Smooth muscle cell of the brain vasculature (primary cell): ENCODE data around the gene CD300A.

Source experiments
- DNase-seq: peaks from one replicate; pipeline ENCODE4 v3.0.0-alpha.2; 2012; ENCODE audit warnings: low read depth, low spot score

CD300A gene

GRCh38 chr17:74454197-74455024, 12.0 kb upstream of the CD300A start:
- peak; percentile 13 for DNase-seq

GRCh38 chr17:74455025-74455545, 11.3 kb upstream of the CD300A start:
- DNase-seq = no peak

DNA sequence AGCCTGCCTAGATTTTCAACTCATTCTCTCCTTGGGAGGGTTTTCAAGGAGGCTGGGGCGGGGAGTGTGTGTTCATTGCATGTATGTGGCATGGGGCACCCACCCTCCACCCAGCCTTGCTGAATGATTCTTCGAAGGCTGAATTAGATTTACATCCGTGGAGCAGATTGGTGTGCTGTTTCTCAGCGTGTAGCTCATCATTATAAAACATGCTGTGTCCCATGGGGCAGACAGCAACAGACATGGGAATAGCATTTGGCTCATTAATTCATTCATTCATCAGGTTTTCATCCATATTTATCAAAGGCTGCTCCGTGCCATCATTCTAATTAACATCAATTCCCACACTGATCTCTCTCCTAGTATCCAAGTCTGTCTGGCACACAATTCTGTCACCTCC, 10.6 kb upstream of the CD300A start:
- no peak for DNase-seq

DNA sequence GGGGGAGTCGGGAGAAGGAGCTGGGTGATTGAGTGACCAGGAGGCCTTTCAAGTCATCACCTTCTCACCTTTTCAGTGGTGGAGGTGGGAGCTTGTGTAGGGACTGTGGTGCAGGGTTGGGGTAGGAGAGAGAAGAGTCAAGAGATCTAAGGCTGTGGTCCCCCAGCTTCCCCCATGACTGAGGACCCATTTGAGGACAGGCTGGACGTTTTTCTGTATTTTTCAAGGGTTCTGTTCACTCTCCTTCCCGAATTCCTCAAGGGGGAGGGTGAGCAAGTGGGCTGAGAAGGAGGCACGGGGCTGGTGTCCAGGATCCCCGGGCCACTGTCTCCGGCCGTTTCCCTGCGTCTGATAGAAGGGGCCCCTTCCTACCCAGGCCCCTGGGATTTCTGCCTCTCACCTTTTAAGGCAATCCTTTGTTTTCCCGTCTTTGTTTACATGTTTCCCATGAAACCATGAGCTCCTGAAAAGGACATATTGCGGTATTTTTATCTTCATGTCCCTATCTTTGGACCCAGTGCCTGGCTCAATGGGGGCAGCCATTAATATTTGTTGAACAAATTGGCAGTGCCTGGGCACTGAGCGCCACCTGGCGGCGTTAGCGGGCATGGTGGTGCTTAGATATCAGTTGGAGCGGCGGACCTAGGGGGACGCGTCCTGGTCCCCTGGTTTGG, 9.2 kb upstream of the CD300A start:
- peak; percentile 18 for DNase-seq

- DNase-seq = no peak
Measured at GRCh38 chr17:74457820-74458166, 8.6 kb upstream of the CD300A start.

DNA sequence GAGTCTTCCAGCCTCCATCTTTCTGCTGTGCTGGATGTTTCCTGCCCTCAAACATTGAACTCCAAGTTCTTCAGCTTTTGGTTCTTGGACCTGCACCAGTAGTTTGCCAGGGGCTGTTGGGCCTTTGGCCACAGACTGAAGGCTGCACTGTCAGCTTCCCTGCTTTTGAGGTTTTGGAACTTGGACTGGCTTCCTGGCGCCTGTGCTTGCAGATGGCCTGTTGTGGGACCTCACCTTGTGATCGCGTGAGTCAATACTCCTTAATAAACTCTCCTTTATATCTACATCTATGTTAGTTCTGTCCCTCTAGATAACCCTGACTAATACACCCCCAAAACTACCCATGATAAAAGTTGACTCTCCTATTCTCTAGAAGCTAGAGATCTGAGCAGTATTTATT, 7.6 kb upstream of the CD300A start:
- DNase-seq = no peak

- no peak for DNase-seq
Measured at GRCh38 chr17:74459622-74460021, 6.8 kb upstream of the CD300A start.

DNA sequence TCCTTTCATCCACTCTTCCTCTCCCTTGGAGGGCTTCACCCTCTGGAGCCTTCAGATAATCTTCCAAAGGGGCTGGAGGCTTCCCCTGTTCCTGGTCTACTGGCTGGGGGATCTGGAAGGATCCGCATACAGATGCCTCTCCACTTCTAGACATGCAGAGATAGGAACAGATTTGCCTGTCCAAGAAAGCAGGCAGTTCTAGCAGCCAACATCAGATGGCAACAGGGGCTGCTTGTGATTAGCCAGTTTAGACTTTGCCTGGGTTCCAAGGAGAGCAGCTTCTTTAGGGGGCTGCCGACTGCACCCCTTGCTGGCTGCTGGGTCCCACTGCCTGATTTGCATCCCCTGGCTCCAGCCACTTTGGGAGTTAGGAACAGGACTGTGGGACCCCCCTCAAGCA, 6.2 kb upstream of the CD300A start:
- no peak for DNase-seq

- no peak for DNase-seq
Measured at GRCh38 chr17:74460996-74461395, 5.4 kb upstream of the CD300A start.

DNA sequence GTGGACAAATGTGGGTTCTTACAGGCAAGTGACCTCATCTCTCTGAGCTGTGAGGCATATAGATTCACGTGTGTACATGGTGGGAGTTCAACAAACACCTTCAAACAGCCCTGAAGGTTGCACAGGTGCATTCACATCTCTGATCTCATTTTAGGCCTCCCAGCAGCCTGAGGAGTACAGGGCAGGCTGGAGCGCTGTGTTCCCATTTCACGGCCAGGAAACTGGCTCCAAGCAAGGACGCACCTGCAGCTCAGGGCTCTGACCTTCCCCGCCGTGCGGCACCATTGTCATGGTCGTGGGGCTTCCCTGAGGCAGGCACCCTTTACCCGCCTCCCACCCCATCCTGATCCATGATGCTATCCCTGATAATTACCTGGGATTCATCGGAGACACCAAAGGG, 4.8 kb upstream of the CD300A start:
- DNase-seq = no peak

DNA sequence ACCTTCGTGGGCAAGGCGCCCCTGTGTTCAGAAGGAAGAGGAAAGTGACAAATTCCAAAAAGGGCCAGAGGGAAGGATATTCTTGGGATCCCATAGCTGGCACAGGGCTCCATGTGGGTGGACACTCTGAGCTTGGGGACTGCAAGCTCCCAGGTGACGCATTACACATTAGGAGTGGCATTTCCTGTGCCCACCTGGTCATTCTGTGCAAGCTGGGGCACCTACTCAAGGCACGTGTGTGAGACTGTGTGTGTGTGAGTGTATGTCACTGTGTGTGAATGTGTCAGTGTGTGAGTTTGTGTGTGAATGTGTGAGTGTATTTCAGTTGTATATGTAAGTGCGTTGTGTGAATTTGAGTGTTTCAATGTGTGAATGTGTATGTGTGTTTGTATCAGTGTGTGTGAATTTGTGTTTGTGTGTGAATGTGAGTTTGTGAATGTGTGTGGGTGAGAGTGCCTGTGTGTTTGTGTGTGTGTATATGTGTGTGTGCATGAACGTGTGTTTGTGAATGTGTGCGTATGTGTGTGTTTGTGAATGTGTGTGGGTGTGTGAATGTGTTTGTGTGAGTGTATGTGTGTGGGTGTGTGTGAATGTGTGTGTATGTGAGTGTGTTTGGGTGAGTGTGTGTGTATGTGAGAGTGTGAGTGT, 1.6 kb upstream of the CD300A start:
- no peak for DNase-seq

GRCh38 chr17:74465378-74466110, 890 bp upstream of the CD300A start:
- DNase-seq = no peak

DNA sequence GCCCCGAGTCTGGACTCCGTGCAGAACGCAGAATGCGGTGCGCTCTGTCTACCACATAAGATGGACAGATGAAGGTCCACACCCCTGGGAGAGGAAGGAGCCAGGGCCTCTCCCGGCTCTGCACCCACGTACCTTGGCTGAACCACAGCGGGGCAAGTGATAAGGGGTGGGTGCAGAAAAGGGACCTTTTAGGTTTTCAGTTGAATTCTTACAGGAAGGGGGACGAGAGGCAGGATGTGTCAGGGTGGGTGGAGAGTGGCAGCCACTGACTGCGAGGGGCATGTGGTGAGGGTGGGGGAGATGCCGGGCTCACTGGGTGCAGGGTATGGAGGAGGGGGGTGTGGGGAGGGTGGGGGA, 372 bp downstream of the CD300A start:
- no peak for DNase-seq

- no peak for DNase-seq
Measured at GRCh38 chr17:74467221-74467951, 952 bp downstream of the CD300A start.

GRCh38 chr17:74471341-74471740, 4.9 kb downstream of the CD300A start:
- DNase-seq = no peak

- no peak for DNase-seq
Measured at GRCh38 chr17:74472890-74473289, 6.5 kb downstream of the CD300A start.

GRCh38 chr17:74473294-74473693, 6.9 kb downstream of the CD300A start:
- DNase-seq = no peak

GRCh38 chr17:74474043-74474792, 7.8 kb downstream of the CD300A start:
- no peak for DNase-seq

GRCh38 chr17:74475189-74475588, 8.8 kb downstream of the CD300A start:
- no peak for DNase-seq

DNA sequence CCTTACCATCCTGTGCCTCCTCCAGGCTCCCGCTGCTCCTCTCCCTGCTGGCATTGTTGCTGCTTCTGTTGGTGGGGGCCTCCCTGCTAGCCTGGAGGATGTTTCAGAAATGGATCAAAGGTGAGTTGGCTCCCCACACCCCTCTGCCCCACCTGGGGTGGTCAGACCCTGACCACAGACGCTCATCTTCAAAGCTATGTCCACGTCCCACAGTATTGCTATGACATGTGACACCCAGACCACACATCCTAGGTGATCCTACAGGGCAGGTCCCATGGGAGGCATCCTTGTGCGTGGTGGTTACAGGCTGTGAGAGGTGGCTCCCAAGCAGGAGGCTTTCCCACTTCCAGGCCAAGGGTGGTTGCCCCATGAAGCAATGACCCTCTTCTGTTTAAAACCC, 11.0 kb downstream of the CD300A start:
- DNase-seq = no peak
